B cell (primary cell): ENCODE data around the gene DAB2IP. TPM values are rescaled to one million over a fixed set of nuclear protein-coding genes. Genes with fewer than 3 reads are reported as not detected.

Source experiments
- ATAC-seq: fragments of 200-7000 bp; cut with Tn5 transposase; one replicate; pipeline ENCODE4 v1.10.0; 2021; ENCODE audit warnings: low read depth, mild to moderate bottlenecking, moderate number of reproducible peaks, moderate library complexity
- CTCF ChIA-PET: fragments of 350-600 bp; sonication (Branson Sonifier 250); formaldehyde crosslinking; loops from one replicate; lab custom pipeline; 2021; ENCODE audit warnings: antibody characterized with exemption, inconsistent platforms; lab: Charles Lee
- POLR2A ChIA-PET: fragments of 350-600 bp; sonication (Branson Sonifier 250); formaldehyde crosslinking; loops from one replicate; lab custom pipeline; 2021; ENCODE audit warnings: antibody characterized with exemption; lab: Charles Lee
- DNase-seq: peaks from one replicate; pipeline ENCODE4 v3.0.0; 2013
- H2AFZ ChIP-seq: 2 replicates; pipeline ENCODE4 v1.6.1; 2012; ENCODE audit warnings: mild to moderate bottlenecking, low read depth, low read length; ENCODE audit not compliant: insufficient read depth, poor library complexity, severe bottlenecking
- H3K27ac ChIP-seq, 2 donors: 1 replicate in 1 of 2; 2 replicates in 1 of 2; pipeline ENCODE4 v1.5.1; 2012 to 2013; ENCODE audit warnings: low read length in 2 of 2, mild to moderate bottlenecking in 2 of 2, moderate library complexity in 1 of 2
- H3K27me3 ChIP-seq, 4 experiments: fragments of 200-600 bp in 1 of 4; sonication (generic) in 1 of 4; replicated peaks in 1 of 4; 1 replicate in 2 of 4; 2 replicates in 2 of 4; pipeline versions ENCODE4 v1.6.1 to v1.7.0; 2013 to 2016; ENCODE audit warnings: low read length in 3 of 4, mild to moderate bottlenecking in 2 of 4, mixed read lengths in 1 of 4, moderate library complexity in 1 of 4; ENCODE audit not compliant: insufficient read depth in 4 of 4, control insufficient read depth in 3 of 4; ENCODE audit errors: control extremely low read depth in 1 of 4
- H3K36me3 ChIP-seq, 2 experiments: replicated peaks in 1 of 2; 1 replicate in 1 of 2; 2 replicates in 1 of 2; pipeline versions ENCODE4 v1.6.1 to v1.7.1; 2013; ENCODE audit warnings: low read length in 1 of 2; ENCODE audit not compliant: insufficient read depth in 2 of 2, control insufficient read depth in 1 of 2; ENCODE audit errors: control extremely low read depth in 1 of 2, extremely low read depth in 1 of 2
- H3K4me1 ChIP-seq, 2 donors: fragments of 200-600 bp in 1 of 2; sonication (generic) in 1 of 2; 1 replicate in 1 of 2; 2 replicates in 1 of 2; pipeline versions ENCODE4 v1.5.1 to v1.6.1; 2013 to 2017; ENCODE audit warnings: low read length in 2 of 2; ENCODE audit not compliant: control insufficient read depth in 2 of 2, insufficient read depth in 2 of 2
- H3K4me2 ChIP-seq: replicated peaks from 2 replicates; pipeline ENCODE3; 2012; ENCODE audit warnings: mild to moderate bottlenecking, low read depth, low read length; ENCODE audit not compliant: poor library complexity, severe bottlenecking
- H3K4me3 ChIP-seq, 5 experiments: fragments of 200-600 bp in 1 of 5; sonication (generic) in 1 of 5; 1 replicate in 3 of 5; 2 replicates in 2 of 5; pipeline versions ENCODE4 v1.5.1 to v1.7.0; 2011 to 2016; ENCODE audit warnings: low read length in 4 of 5, mild to moderate bottlenecking in 4 of 5, low read depth in 2 of 5, control low read depth in 1 of 5, moderate library complexity in 1 of 5; ENCODE audit not compliant: insufficient read depth in 1 of 5; ENCODE audit errors: control extremely low read depth in 1 of 5, extremely low read depth in 1 of 5
- H3K79me2 ChIP-seq: fragments of 200-600 bp; sonication (generic); one replicate; pipeline ENCODE4 v1.6.0; 2016; ENCODE audit warnings: low read length; ENCODE audit not compliant: control insufficient read depth, insufficient read depth
- H3K9ac ChIP-seq: fragments of 200-600 bp; sonication (generic); 2 replicates; pipeline ENCODE4 v1.6.1; 2017; ENCODE audit warnings: mild to moderate bottlenecking, low read length, moderate library complexity
- H3K9me3 ChIP-seq, 3 donors: one replicate each; pipeline versions ENCODE4 v1.6.1 to v1.7.1; 2013; ENCODE audit warnings: low read length in 2 of 3; ENCODE audit not compliant: control insufficient read depth in 2 of 3, insufficient read depth in 1 of 3; ENCODE audit errors: control extremely low read depth in 1 of 3
- H4K20me1 ChIP-seq: 2 replicates; pipeline ENCODE4 v1.6.0; 2012; ENCODE audit warnings: mild to moderate bottlenecking, low read length; ENCODE audit not compliant: insufficient read depth, control insufficient read depth, poor library complexity, severe bottlenecking
- H3K27ac Mint-ChIP-seq: one replicate; pipeline ENCODE4 v1.8.0; 2021; ENCODE audit warnings: mixed read lengths
- H3K27me3 Mint-ChIP-seq: one replicate; pipeline ENCODE4 v1.8.0; 2021; ENCODE audit warnings: mixed read lengths
- H3K4me1 Mint-ChIP-seq: one replicate; pipeline ENCODE4 v1.8.0; 2021; ENCODE audit warnings: mixed read lengths
- H3K4me3 Mint-ChIP-seq: one replicate; pipeline ENCODE4 v1.8.0; 2021; ENCODE audit warnings: mixed read lengths
- H3K9me3 Mint-ChIP-seq: one replicate; pipeline ENCODE4 v1.8.0; 2022; ENCODE audit warnings: mixed read lengths; ENCODE audit not compliant: insufficient read depth
- EZH2 ChIP-seq: IDR thresholded peaks from 2 replicates; pipeline ENCODE4 v1.6.1; 2012; ENCODE audit warnings: borderline replicate concordance, low read depth, mild to moderate bottlenecking, moderate library complexity, low read length; ENCODE audit not compliant: insufficient read depth, poor library complexity, severe bottlenecking
- WGBS: methylation state at CpG from one replicate; pipeline ENCODE4 v1.1.5; 2013; ENCODE audit warnings: missing lambda C conversion rate; ENCODE audit not compliant: insufficient coverage; 5-methylcytosine and 5-hydroxymethylcytosine counted together
- intact Hi-C: fragments of 100-400 bp; cut with micrococcal nuclease; formaldehyde crosslinking; loops from one replicate; pipeline ENCODE4 v1.10.0; 2022
- polyA plus RNA-seq: library from polyadenylated mRNA; depleted of rRNA; stranded (reverse); fragments of >200 nt; gene quantifications from 2 replicates; pipeline ENCODE4 v1.2.3, GENCODE V29; 2012
- total RNA-seq, 2 donors: library from RNA; stranded (reverse); fragments of 120-200 nt in 1 of 2; gene quantifications; 1 replicate in 1 of 2; 2 replicates in 1 of 2; pipeline versions ENCODE4 v1.2.3 to v1.2.4, GENCODE V29; 2013 to 2022
- TF ChIP-seq, protein P1 (sequence below): fragments of 200-600 bp; IDR thresholded peaks from one replicate; pipeline ENCODE4 v1.8.0; 2022; ENCODE audit warnings: antibody characterized with exemption, mild to moderate bottlenecking

DAB2IP gene
- total and polyA plus RNA-seq, 2 donors (not counting 1 experiment from before 2014, with no cell fraction given), result 1.1 to 3.9 TPM

DNA sequence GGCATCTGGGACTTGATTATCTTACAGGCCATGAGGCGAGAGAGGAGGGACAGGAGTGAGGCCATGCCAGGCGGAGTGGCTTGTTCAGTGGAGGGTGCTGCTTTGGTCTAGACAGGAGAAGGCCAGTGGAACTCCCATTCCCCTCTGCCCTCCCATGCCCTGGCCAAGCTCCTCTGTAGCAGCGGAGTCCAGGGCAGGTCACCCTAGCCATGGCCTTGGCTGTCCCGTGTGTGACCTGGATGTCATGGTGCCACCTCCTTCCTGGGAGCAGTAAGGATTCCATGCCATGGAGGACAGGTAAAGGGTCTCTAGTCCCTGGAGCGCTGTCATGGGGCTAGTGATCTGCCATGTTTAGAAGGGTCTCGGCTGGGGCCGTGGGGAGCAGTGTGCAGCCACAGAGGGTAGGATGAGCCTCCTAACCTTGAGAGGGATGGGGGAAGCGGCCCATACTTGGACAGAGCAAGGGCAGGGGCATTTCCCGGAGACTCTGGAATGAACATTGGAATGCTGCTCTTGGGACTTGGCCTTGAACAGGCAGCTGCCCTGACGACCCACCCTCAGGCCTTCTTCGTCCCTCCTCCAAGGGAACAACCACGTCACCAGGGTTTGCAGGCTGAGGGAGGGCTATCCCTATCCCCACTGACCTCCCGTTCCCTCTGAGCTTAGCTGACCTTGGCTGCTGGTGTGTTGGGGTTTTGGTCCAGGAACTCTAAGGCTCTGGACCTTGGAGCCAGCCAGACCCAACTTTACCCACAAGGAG lies 100.4 kb downstream of the DAB2IP start:
- no peak overlapping the region for H3K4me3 ChIP-seq
- CTCF ChIA-PET, result no interaction called here
- intact Hi-C loops, result no loop called here
- H3K9ac ChIP-seq, result no peak overlapping the region
- H3K27me3 ChIP-seq, result no peaks in the 10 kb centered on the region
- no peak overlapping the region for H3K4me2 ChIP-seq
- Mint-ChIP-seq H3K27me3 (no peaks in the 10 kb centered on the region), H3K27ac (no peak overlapping the region), H3K4me3 (no peak overlapping the region), H3K4me1 (peaks cover 3% of the 10 kb centered on the region), H3K9me3 (no peaks in the 10 kb centered on the region)
- no peaks in the 10 kb centered on the region for H3K79me2 ChIP-seq
- H3K4me1 ChIP-seq, result no peaks in the 10 kb centered on the region
- H3K27ac ChIP-seq, result no peak overlapping the region
- POLR2A ChIA-PET, result no interaction called here
- H3K9me3 ChIP-seq, result no peaks in the 10 kb centered on the region
- TF ChIP-seq, protein P1, sequence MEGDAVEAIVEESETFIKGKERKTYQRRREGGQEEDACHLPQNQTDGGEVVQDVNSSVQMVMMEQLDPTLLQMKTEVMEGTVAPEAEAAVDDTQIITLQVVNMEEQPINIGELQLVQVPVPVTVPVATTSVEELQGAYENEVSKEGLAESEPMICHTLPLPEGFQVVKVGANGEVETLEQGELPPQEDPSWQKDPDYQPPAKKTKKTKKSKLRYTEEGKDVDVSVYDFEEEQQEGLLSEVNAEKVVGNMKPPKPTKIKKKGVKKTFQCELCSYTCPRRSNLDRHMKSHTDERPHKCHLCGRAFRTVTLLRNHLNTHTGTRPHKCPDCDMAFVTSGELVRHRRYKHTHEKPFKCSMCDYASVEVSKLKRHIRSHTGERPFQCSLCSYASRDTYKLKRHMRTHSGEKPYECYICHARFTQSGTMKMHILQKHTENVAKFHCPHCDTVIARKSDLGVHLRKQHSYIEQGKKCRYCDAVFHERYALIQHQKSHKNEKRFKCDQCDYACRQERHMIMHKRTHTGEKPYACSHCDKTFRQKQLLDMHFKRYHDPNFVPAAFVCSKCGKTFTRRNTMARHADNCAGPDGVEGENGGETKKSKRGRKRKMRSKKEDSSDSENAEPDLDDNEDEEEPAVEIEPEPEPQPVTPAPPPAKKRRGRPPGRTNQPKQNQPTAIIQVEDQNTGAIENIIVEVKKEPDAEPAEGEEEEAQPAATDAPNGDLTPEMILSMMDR, result no peak
- no peak for TF ChIP-seq EZH2
- H2AFZ ChIP-seq, result no peak overlapping the region
- H3K36me3 ChIP-seq, result no peaks in the 10 kb centered on the region
- no peak for DNase-seq
- 91% methylated on average over 11 of the region's 13 CpGs for WGBS
- ATAC-seq, result no peak
- H4K20me1 ChIP-seq, result no peaks in the 10 kb centered on the region

DNA sequence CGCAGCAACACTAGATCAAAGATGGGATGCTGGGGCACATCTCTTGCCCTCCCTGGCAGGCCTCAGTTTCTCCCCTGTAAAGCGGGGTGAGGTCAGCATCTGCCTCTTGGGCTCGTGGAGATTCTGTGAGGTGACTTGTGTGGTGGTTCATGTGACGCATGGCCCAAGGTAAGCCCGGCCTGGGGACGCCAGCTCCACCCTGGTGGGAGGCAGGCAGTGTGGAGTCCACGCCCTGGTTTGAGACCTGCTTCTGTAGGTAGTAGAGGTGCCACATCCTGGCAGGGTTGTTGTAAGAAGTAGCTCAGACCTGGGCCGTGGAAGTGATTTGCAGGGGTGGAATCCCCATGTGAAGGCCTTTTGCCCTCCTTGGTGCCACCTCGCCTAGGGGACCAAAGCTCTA lies 101.5 kb downstream of the DAB2IP start:
- 91% methylated on average over 9 of the region's 9 CpGs for WGBS
- Histone ChIP-seq H3K4me1 (no peaks in the 10 kb centered on the region), H3K4me2 (no peak overlapping the region), H2AFZ (no peak overlapping the region), H3K9me3 (no peaks in the 10 kb centered on the region), H3K4me3 (no peak overlapping the region), H3K27me3 (no peaks in the 10 kb centered on the region), H3K36me3 (no peaks in the 10 kb centered on the region), H3K9ac (no peak overlapping the region), H3K27ac (no peak overlapping the region), H4K20me1 (no peaks in the 10 kb centered on the region), H3K79me2 (no peaks in the 10 kb centered on the region)
- H3K27ac Mint-ChIP-seq, result no peak overlapping the region
- ChIA-PET CTCF (no interaction called here), POLR2A (no interaction called here)
- H3K9me3 Mint-ChIP-seq, result no peaks in the 10 kb centered on the region
- ATAC-seq (no peak), DNase-seq (no peak)
- no peaks in the 10 kb centered on the region for H3K27me3 Mint-ChIP-seq
- no peak overlapping the region for H3K4me3 Mint-ChIP-seq
- no peak for TF ChIP-seq EZH2
- TF ChIP-seq, protein P1, result no peak
- H3K4me1 Mint-ChIP-seq, result peaks cover 2% of the 10 kb centered on the region
- intact Hi-C loops, result no loop called here
